ENCODE results near the gene PRKCZ. TPM values are rescaled to one million over a fixed set of nuclear protein-coding genes. Genes with fewer than 3 reads are reported as not detected.

PRKCZ gene
- total RNA-seq, 1 donor from 2014 or later, result 120 TPM

GRCh38 chr1:2215329-2215728, 165.1 kb downstream of the PRKCZ start:
- no peak for TF ChIP-seq CTCF (IDR thresholded peaks at IDR 0.05; ENCODE audit: partially characterized antibody, unreplicated experiment)
- Mint-ChIP-seq H3K27me3 (ENCODE audit: unreplicated experiment) (peaks cover 2% of the 10 kb centered on the region), H3K9me3 (ENCODE audit: unreplicated experiment) (no peaks in the 10 kb centered on the region), H3K27ac (ENCODE audit: unreplicated experiment) (no peak overlapping the region), H3K36me3 (ENCODE audit: unreplicated experiment) (no peaks in the 10 kb centered on the region), H3K4me3 (ENCODE audit: unreplicated experiment) (no peak overlapping the region), H3K4me1 (ENCODE audit: low read depth, unreplicated experiment) (no peaks in the 10 kb centered on the region)
- no peak for DNase-seq

GRCh38 chr1:2215909-2216766, 165.9 kb downstream of the PRKCZ start:
- Mint-ChIP-seq H3K27me3 (ENCODE audit: unreplicated experiment) (peaks cover 2% of the 10 kb centered on the region), H3K36me3 (ENCODE audit: unreplicated experiment) (no peaks in the 10 kb centered on the region), H3K9me3 (ENCODE audit: unreplicated experiment) (peaks cover 4% of the 10 kb centered on the region), H3K27ac (ENCODE audit: unreplicated experiment) (no peak overlapping the region), H3K4me3 (ENCODE audit: unreplicated experiment) (no peak overlapping the region), H3K4me1 (ENCODE audit: low read depth, unreplicated experiment) (no peaks in the 10 kb centered on the region)
- no peak for DNase-seq
- TF ChIP-seq CTCF (IDR thresholded peaks at IDR 0.05; ENCODE audit: partially characterized antibody, unreplicated experiment), result no peak

- peaks cover 2% of the 10 kb centered on the region for H3K27me3 Mint-ChIP-seq (ENCODE audit: unreplicated experiment)
- DNase-seq, result no peak
- H3K36me3 Mint-ChIP-seq (ENCODE audit: unreplicated experiment), result no peaks in the 10 kb centered on the region
- no peak overlapping the region for H3K27ac Mint-ChIP-seq (ENCODE audit: unreplicated experiment)
- H3K4me1 Mint-ChIP-seq (ENCODE audit: low read depth, unreplicated experiment), result peaks cover 2% of the 10 kb centered on the region
- H3K9me3 Mint-ChIP-seq (ENCODE audit: unreplicated experiment), result peaks cover 4% of the 10 kb centered on the region
- TF ChIP-seq CTCF (IDR thresholded peaks at IDR 0.05; ENCODE audit: partially characterized antibody, unreplicated experiment), result no peak
- no peak overlapping the region for H3K4me3 Mint-ChIP-seq (ENCODE audit: unreplicated experiment)
Observed at GRCh38 chr1:2216767-2217058, 166.5 kb downstream of the PRKCZ start.

- no peak for DNase-seq
- Mint-ChIP-seq H3K27ac (ENCODE audit: unreplicated experiment) (no peak overlapping the region), H3K36me3 (ENCODE audit: unreplicated experiment) (no peaks in the 10 kb centered on the region), H3K4me1 (ENCODE audit: low read depth, unreplicated experiment) (peaks cover 4% of the 10 kb centered on the region), H3K4me3 (ENCODE audit: unreplicated experiment) (no peak overlapping the region), H3K27me3 (ENCODE audit: unreplicated experiment) (peaks cover 3% of the 10 kb centered on the region), H3K9me3 (ENCODE audit: unreplicated experiment) (peaks cover 6% of the 10 kb centered on the region)
- TF ChIP-seq CTCF (IDR thresholded peaks at IDR 0.05; ENCODE audit: partially characterized antibody, unreplicated experiment), result no peak
Observed at GRCh38 chr1:2221271-2221670, 171.1 kb downstream of the PRKCZ start.

GRCh38 chr1:2224170-2224584, 174.0 kb downstream of the PRKCZ start:
- DNase-seq, result no peak
- no peak for TF ChIP-seq CTCF (IDR thresholded peaks at IDR 0.05; ENCODE audit: partially characterized antibody, unreplicated experiment)
- Mint-ChIP-seq H3K36me3 (ENCODE audit: unreplicated experiment) (no peaks in the 10 kb centered on the region), H3K27me3 (ENCODE audit: unreplicated experiment) (peaks cover 6% of the 10 kb centered on the region), H3K4me1 (ENCODE audit: low read depth, unreplicated experiment) (peaks cover 4% of the 10 kb centered on the region), H3K9me3 (ENCODE audit: unreplicated experiment) (peaks cover 9% of the 10 kb centered on the region), H3K27ac (ENCODE audit: unreplicated experiment) (no peak overlapping the region), H3K4me3 (ENCODE audit: unreplicated experiment) (no peak overlapping the region)

All from glutamatergic neuron (in vitro differentiated cells).